Measurements from ENCODE around the gene CACNA1C.

Gene CACNA1C

DNA sequence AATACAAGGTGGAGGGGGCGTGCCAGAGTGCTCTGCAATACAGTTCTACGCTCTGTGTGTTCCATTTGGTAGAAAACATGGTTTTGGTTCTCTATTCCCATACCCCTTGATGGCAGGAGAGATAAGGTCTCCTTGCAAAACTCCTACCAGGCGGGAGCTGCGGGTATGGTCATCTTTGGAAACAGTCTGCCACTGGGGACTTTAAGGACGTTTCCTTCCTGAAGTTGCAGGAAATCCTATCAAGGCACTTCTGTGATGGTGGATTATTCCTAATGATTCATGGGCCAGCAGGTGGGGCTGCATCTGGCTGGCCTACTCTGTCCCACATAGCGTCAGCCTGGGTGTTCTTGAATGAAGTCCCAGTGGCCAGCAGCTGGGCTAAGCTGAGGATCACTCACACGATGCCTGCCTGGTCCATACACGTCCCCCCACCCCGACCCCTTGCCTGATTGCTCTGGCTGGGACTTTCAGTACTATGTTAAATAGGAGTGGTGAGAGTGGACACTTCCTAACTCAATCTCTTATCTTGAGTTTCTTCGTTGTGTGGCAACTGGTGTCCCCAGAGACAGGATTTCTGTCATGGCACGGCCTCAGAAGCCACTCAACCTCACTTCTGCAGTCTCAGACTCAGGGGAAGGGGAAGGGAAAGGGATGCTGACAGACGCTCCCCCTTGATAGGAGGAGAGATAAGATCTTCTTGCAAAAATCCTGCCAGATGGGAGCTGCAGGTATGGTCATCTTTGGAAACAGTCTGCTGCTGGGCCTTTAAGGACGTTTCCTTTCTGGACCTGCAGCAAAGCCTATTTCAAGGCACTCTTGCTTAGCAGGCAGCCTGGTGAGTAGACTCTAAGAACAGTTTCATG lies 680.9 kb downstream of the CACNA1C start:
- peaks cover 29% of the 10 kb centered on the region for H3K27me3 ChIP-seq (ENCODE audit: insufficient read depth, poor library complexity, severe bottlenecking)
- no peak for DNase-seq (ENCODE audit: low spot score)
- H3K9me3 ChIP-seq (ENCODE audit: severe bottlenecking) = no peaks in the 10 kb centered on the region
- no peaks in the 10 kb centered on the region for H3K4me1 ChIP-seq (ENCODE audit: insufficient read depth, poor library complexity, severe bottlenecking)
- H3K27ac ChIP-seq (ENCODE audit: poor library complexity, severe bottlenecking) = no peak overlapping the region
- H3K36me3 ChIP-seq (ENCODE audit: low read depth) = no peaks in the 10 kb centered on the region
- no peak for ATAC-seq (ENCODE audit: low read depth)
- TF ChIP-seq CTCF (IDR thresholded peaks at IDR 0.05; ENCODE audit: poor library complexity, severe bottlenecking) = no peak
- H3K4me3 ChIP-seq (ENCODE audit: severe bottlenecking) = no peak overlapping the region

- Histone ChIP-seq H3K9me3 (ENCODE audit: severe bottlenecking) (no peaks in the 10 kb centered on the region), H3K4me1 (ENCODE audit: insufficient read depth, poor library complexity, severe bottlenecking) (no peaks in the 10 kb centered on the region), H3K27ac (ENCODE audit: poor library complexity, severe bottlenecking) (no peak overlapping the region), H3K27me3 (ENCODE audit: insufficient read depth, poor library complexity, severe bottlenecking) (peaks cover 25% of the 10 kb centered on the region), H3K4me3 (ENCODE audit: severe bottlenecking) (no peak overlapping the region), H3K36me3 (ENCODE audit: low read depth) (no peaks in the 10 kb centered on the region)
- TF ChIP-seq CTCF (IDR thresholded peaks at IDR 0.05; ENCODE audit: poor library complexity, severe bottlenecking) = no peak
- ATAC-seq (ENCODE audit: low read depth) (no peak), DNase-seq (ENCODE audit: low spot score) (no peak)
Observed at GRCh38 chr12:2735432-2735831, 682.6 kb downstream of the CACNA1C start.

GRCh38 chr12:2737656-2738241 lies 685.0 kb downstream of the CACNA1C start:
- DNase-seq (ENCODE audit: low spot score) = no peak
- no peak for ATAC-seq (ENCODE audit: low read depth)
- no peak for TF ChIP-seq CTCF (IDR thresholded peaks at IDR 0.05; ENCODE audit: poor library complexity, severe bottlenecking)
- Histone ChIP-seq H3K4me1 (ENCODE audit: insufficient read depth, poor library complexity, severe bottlenecking) (no peaks in the 10 kb centered on the region), H3K27me3 (ENCODE audit: insufficient read depth, poor library complexity, severe bottlenecking) (peaks cover 26% of the 10 kb centered on the region), H3K9me3 (ENCODE audit: severe bottlenecking) (no peaks in the 10 kb centered on the region), H3K36me3 (ENCODE audit: low read depth) (no peaks in the 10 kb centered on the region), H3K27ac (ENCODE audit: poor library complexity, severe bottlenecking) (no peak overlapping the region), H3K4me3 (ENCODE audit: severe bottlenecking) (no peak overlapping the region)

GRCh38 chr12:2739069-2739468 lies 686.3 kb downstream of the CACNA1C start:
- Histone ChIP-seq H3K9me3 (ENCODE audit: severe bottlenecking) (no peaks in the 10 kb centered on the region), H3K36me3 (ENCODE audit: low read depth) (no peaks in the 10 kb centered on the region), H3K4me1 (ENCODE audit: insufficient read depth, poor library complexity, severe bottlenecking) (no peaks in the 10 kb centered on the region), H3K27ac (ENCODE audit: poor library complexity, severe bottlenecking) (no peak overlapping the region), H3K4me3 (ENCODE audit: severe bottlenecking) (no peak overlapping the region), H3K27me3 (ENCODE audit: insufficient read depth, poor library complexity, severe bottlenecking) (peaks cover 30% of the 10 kb centered on the region)
- DNase-seq (ENCODE audit: low spot score) (no peak), ATAC-seq (ENCODE audit: low read depth) (no peak)
- no peak for TF ChIP-seq CTCF (IDR thresholded peaks at IDR 0.05; ENCODE audit: poor library complexity, severe bottlenecking)

All from RWPE2 (cell line).